H9 (cell line): ENCODE results near the gene DCLK2. TPM values are rescaled to one million over a fixed set of nuclear protein-coding genes. Genes with fewer than 3 reads are reported as not detected.

Source experiments
- DNase-seq: peaks from one replicate; pipeline ENCODE4 v3.0.0-alpha.2; 2017
- H2AFZ ChIP-seq: one replicate; pipeline ENCODE4 v1.6.1; 2013; ENCODE audit warnings: mild to moderate bottlenecking, low read length, control low read depth, moderate library complexity
- H2AK5ac ChIP-seq: 2 replicates; pipeline ENCODE4 v1.6.1; 2013; ENCODE audit warnings: low read length, control low read depth, mixed read lengths; ENCODE audit not compliant: insufficient read length
- H2BK120ac ChIP-seq: one replicate; pipeline ENCODE4 v1.6.1; 2013; ENCODE audit warnings: low read depth, mild to moderate bottlenecking, low read length, control low read depth, inconsistent platforms; ENCODE audit not compliant: poor library complexity, severe bottlenecking
- H2BK12ac ChIP-seq: 2 replicates; pipeline ENCODE4 v1.6.1; 2013; ENCODE audit warnings: low read length, control low read depth, mixed read lengths, low read depth; ENCODE audit not compliant: insufficient read length
- H2BK15ac ChIP-seq: 2 replicates; pipeline ENCODE4 v1.6.1; 2013; ENCODE audit warnings: low read depth, low read length, control low read depth
- H2BK20ac ChIP-seq: one replicate; pipeline ENCODE4 v1.6.1; 2013; ENCODE audit warnings: low read depth, mild to moderate bottlenecking, low read length, control low read depth, inconsistent platforms; ENCODE audit not compliant: poor library complexity, severe bottlenecking
- H2BK5ac ChIP-seq: 2 replicates; pipeline ENCODE4 v1.6.1; 2013; ENCODE audit warnings: low read length, control low read depth, mixed read lengths; ENCODE audit not compliant: insufficient read length
- H3K14ac ChIP-seq: 2 replicates; pipeline ENCODE4 v1.6.1; 2013; ENCODE audit warnings: low read length, control low read depth; ENCODE audit not compliant: insufficient read depth
- H3K18ac ChIP-seq: 2 replicates; pipeline ENCODE4 v1.6.1; 2013; ENCODE audit warnings: low read depth, mild to moderate bottlenecking, mixed read lengths, low read length, control low read depth; ENCODE audit not compliant: insufficient read length
- H3K23ac ChIP-seq: 2 replicates; pipeline ENCODE4 v1.6.1; 2013; ENCODE audit warnings: low read length, control low read depth, mixed read lengths, low read depth; ENCODE audit not compliant: insufficient read length
- H3K23me2 ChIP-seq: 2 replicates; pipeline ENCODE4 v1.6.1; 2013; ENCODE audit warnings: low read depth, mild to moderate bottlenecking, mixed read lengths, low read length, control low read depth; ENCODE audit not compliant: insufficient read length, poor library complexity, severe bottlenecking
- H3K27ac ChIP-seq: 2 replicates; pipeline ENCODE4 v1.5.1; 2013; ENCODE audit warnings: low read length, control low read depth, mixed read lengths, low read depth; ENCODE audit not compliant: insufficient read length
- H3K27me3 ChIP-seq: 2 replicates; pipeline ENCODE4 v1.6.1; 2013; ENCODE audit warnings: low read length, control low read depth, inconsistent platforms; ENCODE audit not compliant: insufficient read depth
- H3K4ac ChIP-seq: 2 replicates; pipeline ENCODE4 v1.6.1; 2013; ENCODE audit warnings: low read depth, mild to moderate bottlenecking, control low read depth, inconsistent platforms, low read length, moderate library complexity
- H3K4me1 ChIP-seq: 2 replicates; pipeline ENCODE4 v1.6.1; 2013; ENCODE audit warnings: low read length, control low read depth, inconsistent platforms; ENCODE audit not compliant: insufficient read depth
- H3K4me2 ChIP-seq: 2 replicates; pipeline ENCODE4 v1.6.1; 2013; ENCODE audit warnings: low read length, control low read depth, mixed read lengths; ENCODE audit not compliant: insufficient read length, insufficient read depth
- H3K56ac ChIP-seq: 2 replicates; pipeline ENCODE4 v1.6.1; 2013; ENCODE audit warnings: low read depth, mild to moderate bottlenecking, mixed read lengths, low read length, control low read depth; ENCODE audit not compliant: insufficient read length
- H3K79me1 ChIP-seq: 2 replicates; pipeline ENCODE4 v1.6.1; 2013; ENCODE audit warnings: low read depth, mild to moderate bottlenecking, moderate library complexity, low read length, control low read depth, inconsistent platforms; ENCODE audit not compliant: insufficient read depth, poor library complexity, severe bottlenecking
- H3K79me2 ChIP-seq: 2 replicates; pipeline ENCODE4 v1.6.1; 2013; ENCODE audit warnings: low read length, control low read depth, inconsistent platforms; ENCODE audit not compliant: insufficient read depth
- H3K9ac ChIP-seq: 2 replicates; pipeline ENCODE4 v1.6.1; 2013; ENCODE audit warnings: low read length, control low read depth, mixed read lengths; ENCODE audit not compliant: insufficient read length; ENCODE audit errors: extremely low read depth
- H3K9me3 ChIP-seq: one replicate; pipeline ENCODE4 v1.6.1; 2013; ENCODE audit warnings: low read depth, low read length, inconsistent platforms; ENCODE audit not compliant: control insufficient read depth
- H3T11ph ChIP-seq: one replicate; pipeline ENCODE4 v1.6.1; 2013; ENCODE audit warnings: mild to moderate bottlenecking, low read length, control low read depth, inconsistent platforms
- H4K20me1 ChIP-seq: one replicate; pipeline ENCODE4 v1.6.1; 2013; ENCODE audit not compliant: control insufficient read depth, insufficient read length, insufficient read depth
- H4K5ac ChIP-seq: 2 replicates; pipeline ENCODE4 v1.6.1; 2013; ENCODE audit warnings: low read depth, mild to moderate bottlenecking, mixed read lengths, low read length, control low read depth; ENCODE audit not compliant: insufficient read length
- H4K8ac ChIP-seq: replicated peaks from 2 replicates; pipeline ENCODE4 v1.6.1; 2013; ENCODE audit warnings: low read length, control low read depth, mixed read lengths, low read depth; ENCODE audit not compliant: insufficient read length
- H4K91ac ChIP-seq: 2 replicates; pipeline ENCODE4 v1.6.1; 2013; ENCODE audit warnings: low read depth, mild to moderate bottlenecking, moderate library complexity, mixed read lengths, low read length, control low read depth; ENCODE audit not compliant: insufficient read length
- H3K27ac Mint-ChIP-seq, 3 experiments: 2 replicates in 2 of 3; 3 replicates in 1 of 3; pipeline ENCODE4 v1.8.0; 2020 to 2021; ENCODE audit warnings: mixed read lengths in 3 of 3, mild to moderate bottlenecking in 1 of 3, moderate library complexity in 1 of 3
- H3K27me3 Mint-ChIP-seq: 2 replicates; pipeline ENCODE4 v1.8.0; 2021; ENCODE audit warnings: low read depth, mild to moderate bottlenecking, moderate library complexity, mixed read lengths
- H3K36me3 Mint-ChIP-seq, 3 experiments: 2 replicates in 2 of 3; 3 replicates in 1 of 3; pipeline ENCODE4 v1.8.0; 2020 to 2021; ENCODE audit warnings: low read depth in 3 of 3, mixed read lengths in 3 of 3; ENCODE audit not compliant: insufficient read depth in 1 of 3
- H3K4me1 Mint-ChIP-seq, 2 experiments: 2 replicates each; pipeline ENCODE4 v1.8.0; 2020; ENCODE audit warnings: mixed read lengths in 2 of 2
- H3K4me3 Mint-ChIP-seq, 2 experiments: 2 replicates in 1 of 2; 3 replicates in 1 of 2; pipeline ENCODE4 v1.8.0; 2020 to 2021; ENCODE audit warnings: mild to moderate bottlenecking in 2 of 2, mixed read lengths in 2 of 2, moderate library complexity in 1 of 2
- H3K9me3 Mint-ChIP-seq, 2 experiments: 2 replicates in 1 of 2; 3 replicates in 1 of 2; pipeline ENCODE4 v1.8.0; 2020; ENCODE audit warnings: mild to moderate bottlenecking in 2 of 2, mixed read lengths in 2 of 2, moderate library complexity in 1 of 2
- WGBS: extraction: QIAGEN DNeasy Blood & Tissue Kit; methylation state at CpG from one replicate; pipeline ENCODE4 v1.1.7; 2013; ENCODE audit warnings: missing lambda C conversion rate, low lambda C conversion rate, mixed read lengths; ENCODE audit not compliant: insufficient read length; ENCODE audit errors: extremely low coverage; 5-methylcytosine and 5-hydroxymethylcytosine counted together
- total RNA-seq: library from RNA; stranded (reverse); gene quantifications from 2 replicates; pipeline ENCODE4 v1.2.1, GENCODE V29; 2021
- TF ChIP-seq, protein P1 (sequence below): fragments of 200-600 bp; sonication (generic); conservative IDR thresholded peaks from 3 replicates; pipeline ENCODE4 v1.8.0; 2021; ENCODE audit warnings: antibody characterized with exemption, mild to moderate bottlenecking

The DCLK2 gene
- total RNA-seq, 1 experiment from 2014 or later, result 0.33 TPM

DNA sequence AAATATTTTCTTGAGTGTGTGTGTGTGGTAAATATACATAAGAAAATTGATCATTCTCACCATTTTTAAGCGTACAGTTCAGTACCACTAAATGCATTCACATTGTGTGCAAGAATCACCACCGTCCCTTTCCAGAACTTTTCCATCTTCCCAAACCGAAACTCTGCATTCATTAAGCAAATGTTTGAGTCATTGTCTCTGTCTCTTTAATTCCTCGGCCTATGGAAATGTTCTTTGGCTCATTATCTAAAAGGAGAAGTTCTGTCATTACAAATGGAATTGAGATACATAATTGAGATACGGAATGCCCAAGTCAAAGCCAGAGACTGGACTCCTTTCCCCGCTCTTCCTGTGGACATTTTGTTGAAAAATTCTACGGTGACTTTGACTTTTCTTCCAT lies 168.9 kb downstream of the DCLK2 start:
- Mint-ChIP-seq H3K27ac (no peak overlapping the region), H3K9me3 (peaks cover 3 to 4% of the 10 kb centered on the region in 2 experiments; a peak in 3 of 5 replicates), H3K36me3 (no peaks in the 10 kb centered on the region), H3K4me3 (no peak overlapping the region), H3K4me1 (peaks cover 34 to 42% of the 10 kb centered on the region in 2 experiments), H3K27me3 (no peaks in the 10 kb centered on the region)
- Histone ChIP-seq H3T11ph (no peak overlapping the region), H3K4me1 (peaks cover 3% of the 10 kb centered on the region), H4K8ac (no peak overlapping the region), H3K56ac (no peak overlapping the region), H3K9ac (no peak overlapping the region), H2BK120ac (no peak overlapping the region), H2AFZ (no peak overlapping the region), H3K14ac (no peak overlapping the region), H2BK12ac (no peak overlapping the region), H3K4me2 (no peak overlapping the region), H2BK15ac (no peak overlapping the region), H3K18ac (no peak overlapping the region), H3K27me3 (no peaks in the 10 kb centered on the region), H2BK5ac (no peak overlapping the region), H3K23ac (no peak overlapping the region), H2AK5ac (no peak overlapping the region), H4K5ac (no peak overlapping the region), H4K20me1 (no peaks in the 10 kb centered on the region), H3K23me2 (no peaks in the 10 kb centered on the region), H3K4ac (no peak overlapping the region), H2BK20ac (no peak overlapping the region), H4K91ac (no peak overlapping the region), H3K79me2 (no peaks in the 10 kb centered on the region), H3K79me1 (no peaks in the 10 kb centered on the region), H3K27ac (no peak overlapping the region), H3K9me3 (no peaks in the 10 kb centered on the region)
- no CpG with 5 or more reads among the region's 7 CpGs for WGBS
- TF ChIP-seq, protein P1, sequence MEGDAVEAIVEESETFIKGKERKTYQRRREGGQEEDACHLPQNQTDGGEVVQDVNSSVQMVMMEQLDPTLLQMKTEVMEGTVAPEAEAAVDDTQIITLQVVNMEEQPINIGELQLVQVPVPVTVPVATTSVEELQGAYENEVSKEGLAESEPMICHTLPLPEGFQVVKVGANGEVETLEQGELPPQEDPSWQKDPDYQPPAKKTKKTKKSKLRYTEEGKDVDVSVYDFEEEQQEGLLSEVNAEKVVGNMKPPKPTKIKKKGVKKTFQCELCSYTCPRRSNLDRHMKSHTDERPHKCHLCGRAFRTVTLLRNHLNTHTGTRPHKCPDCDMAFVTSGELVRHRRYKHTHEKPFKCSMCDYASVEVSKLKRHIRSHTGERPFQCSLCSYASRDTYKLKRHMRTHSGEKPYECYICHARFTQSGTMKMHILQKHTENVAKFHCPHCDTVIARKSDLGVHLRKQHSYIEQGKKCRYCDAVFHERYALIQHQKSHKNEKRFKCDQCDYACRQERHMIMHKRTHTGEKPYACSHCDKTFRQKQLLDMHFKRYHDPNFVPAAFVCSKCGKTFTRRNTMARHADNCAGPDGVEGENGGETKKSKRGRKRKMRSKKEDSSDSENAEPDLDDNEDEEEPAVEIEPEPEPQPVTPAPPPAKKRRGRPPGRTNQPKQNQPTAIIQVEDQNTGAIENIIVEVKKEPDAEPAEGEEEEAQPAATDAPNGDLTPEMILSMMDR, result no peak
- DNase-seq, result no peak
